BLaER1 treated with 17β-estradiol and CSF1 and Interleukin-3, amounts not matched to agents 10 nM and 100 nM (cell line): ENCODE measurements around the gene TENM3.

ENCODE experiments used
- H3K27ac ChIP-seq, 11 experiments: shearing (Covaris generic); formaldehyde crosslinking; 2 replicates each; pipeline ENCODE4 v1.8.1; 2022
- H3K27me3 ChIP-seq, 11 experiments: shearing (Covaris generic); formaldehyde crosslinking; 2 replicates each; pipeline ENCODE4 v1.8.1; 2022
- H3K36me3 ChIP-seq, 11 experiments: shearing (Covaris generic); formaldehyde crosslinking; 2 replicates each; pipeline ENCODE4 v1.8.1; 2022
- H3K4me1 ChIP-seq, 10 experiments: shearing (Covaris generic); formaldehyde crosslinking; 2 replicates each; pipeline ENCODE4 v1.8.1; 2022
- H3K4me2 ChIP-seq, 11 experiments: shearing (Covaris generic); formaldehyde crosslinking; 2 replicates each; pipeline ENCODE4 v1.8.1; 2022
- H3K4me3 ChIP-seq, 10 experiments: shearing (Covaris generic); formaldehyde crosslinking; 2 replicates each; pipeline ENCODE4 v1.8.1; 2022
- H3K9ac ChIP-seq, 11 experiments: shearing (Covaris generic); formaldehyde crosslinking; 2 replicates each; pipeline ENCODE4 v1.8.1; 2022
- H3K9me3 ChIP-seq, 11 experiments: shearing (Covaris generic); formaldehyde crosslinking; replicated peaks in 1 of 11; 2 replicates each; pipeline ENCODE4 v1.8.1; 2022
- H4K20me1 ChIP-seq, 11 experiments: shearing (Covaris generic); formaldehyde crosslinking; 2 replicates each; pipeline ENCODE4 v1.8.1; 2022
- Cebpa-rat ChIP-seq, 11 experiments: shearing (Covaris generic); IDR thresholded peaks; 2 replicates each; pipeline ENCODE4 v1.8.1; 2022

Gene TENM3

GRCh38 chr4:182271731-182272130 is 28.5 kb downstream of the TENM3 start:
- H3K27me3 ChIP-seq, result no peaks in the 10 kb centered on the region
- no peak overlapping the region for H3K9ac ChIP-seq
- no peak overlapping the region for H3K4me3 ChIP-seq
- peaks cover 6 to 45% (median 32%) of the 10 kb centered on the region in 11 experiments; a peak in 18 of 22 replicates for H3K9me3 ChIP-seq
- no peak for TF ChIP-seq Cebpa-rat (IDR thresholded peaks at IDR 0.05)
- H3K36me3 ChIP-seq, result peaks cover 0 to 10% (median 0%) of the 10 kb centered on the region in 11 experiments; a peak in 6 of 22 replicates
- no peaks in the 10 kb centered on the region; a peak in 1 of 22 replicates for H4K20me1 ChIP-seq
- no peaks in the 10 kb centered on the region for H3K4me1 ChIP-seq
- H3K27ac ChIP-seq, result no peak overlapping the region
- no peak overlapping the region for H3K4me2 ChIP-seq

GRCh38 chr4:182272151-182272550 is 28.9 kb downstream of the TENM3 start:
- no peaks in the 10 kb centered on the region; a peak in 1 of 22 replicates for H4K20me1 ChIP-seq
- no peaks in the 10 kb centered on the region for H3K27me3 ChIP-seq
- H3K9ac ChIP-seq, result no peak overlapping the region
- H3K4me1 ChIP-seq, result no peaks in the 10 kb centered on the region
- peaks cover 5 to 43% (median 28%) of the 10 kb centered on the region in 11 experiments; a peak in 18 of 22 replicates for H3K9me3 ChIP-seq
- no peak overlapping the region for H3K27ac ChIP-seq
- no peak overlapping the region for H3K4me3 ChIP-seq
- H3K4me2 ChIP-seq, result no peak overlapping the region
- no peak for TF ChIP-seq Cebpa-rat (IDR thresholded peaks at IDR 0.05)
- H3K36me3 ChIP-seq, result peaks cover 0 to 10% (median 0%) of the 10 kb centered on the region in 11 experiments; a peak in 6 of 22 replicates

GRCh38 chr4:182273191-182273935 is 30.2 kb downstream of the TENM3 start:
- Histone ChIP-seq H4K20me1 (no peaks in the 10 kb centered on the region; a peak in 1 of 22 replicates), H3K9ac (no peak overlapping the region), H3K36me3 (peaks cover 0 to 10% (median 0%) of the 10 kb centered on the region in 11 experiments; a peak in 5 of 22 replicates), H3K4me2 (no peak overlapping the region), H3K27ac (no peak overlapping the region), H3K4me3 (no peak overlapping the region), H3K4me1 (no peaks in the 10 kb centered on the region), H3K9me3 (peaks cover 0 to 35% (median 23%) of the 10 kb centered on the region in 11 experiments; a peak in 17 of 22 replicates), H3K27me3 (no peaks in the 10 kb centered on the region)
- TF ChIP-seq Cebpa-rat (IDR thresholded peaks at IDR 0.05), result no peak

- peaks cover 9 to 15% (median 12%) of the 10 kb centered on the region in 10 experiments; a peak in 19 of 20 replicates for H3K4me1 ChIP-seq
- H3K4me3 ChIP-seq, result no peak overlapping the region
- no peak overlapping the region for H3K27ac ChIP-seq
- H3K4me2 ChIP-seq, result no peak overlapping the region
- no peak overlapping the region for H3K9ac ChIP-seq
- no peak for TF ChIP-seq Cebpa-rat (IDR thresholded peaks at IDR 0.05)
- H3K27me3 ChIP-seq, result no peaks in the 10 kb centered on the region
- peaks cover 0 to 5% (median 0%) of the 10 kb centered on the region in 11 experiments; a peak in 5 of 22 replicates for H3K36me3 ChIP-seq
- H3K9me3 ChIP-seq, result peaks cover 0 to 20% (median 16%) of the 10 kb centered on the region in 11 experiments; a peak in 16 of 22 replicates
- no peaks in the 10 kb centered on the region; a peak in 1 of 22 replicates for H4K20me1 ChIP-seq
Observed at GRCh38 chr4:182276210-182277109, 33.3 kb downstream of the TENM3 start.

- Histone ChIP-seq H3K36me3 (no peaks in the 10 kb centered on the region; a peak in 2 of 22 replicates), H3K9me3 (peaks cover 0 to 11% (median 9%) of the 10 kb centered on the region in 11 experiments; a peak in 12 of 22 replicates), H3K4me3 (no peak overlapping the region), H4K20me1 (no peaks in the 10 kb centered on the region; a peak in 1 of 22 replicates), H3K4me1 (peaks cover 9 to 15% (median 12%) of the 10 kb centered on the region in 10 experiments; a peak in 19 of 20 replicates), H3K27ac (no peak overlapping the region), H3K4me2 (no peak overlapping the region), H3K9ac (no peak overlapping the region), H3K27me3 (no peaks in the 10 kb centered on the region)
- no peak for TF ChIP-seq Cebpa-rat (IDR thresholded peaks at IDR 0.05)
Observed at GRCh38 chr4:182277377-182277776, 34.2 kb downstream of the TENM3 start.

- H3K9ac ChIP-seq, result no peak overlapping the region
- peaks cover 9 to 15% (median 12%) of the 10 kb centered on the region in 10 experiments; a peak in 19 of 20 replicates for H3K4me1 ChIP-seq
- H3K4me3 ChIP-seq, result no peak overlapping the region
- TF ChIP-seq Cebpa-rat (IDR thresholded peaks at IDR 0.05), result no peak
- no peaks in the 10 kb centered on the region for H3K36me3 ChIP-seq
- H3K27me3 ChIP-seq, result no peaks in the 10 kb centered on the region
- no peak overlapping the region for H3K4me2 ChIP-seq
- H4K20me1 ChIP-seq, result no peaks in the 10 kb centered on the region; a peak in 1 of 22 replicates
- H3K9me3 ChIP-seq, result no peaks in the 10 kb centered on the region
- H3K27ac ChIP-seq, result no peak overlapping the region
Observed at GRCh38 chr4:182278729-182279128, 35.5 kb downstream of the TENM3 start.

- no peak overlapping the region for H3K27ac ChIP-seq
Observed at GRCh38 chr4:182280436-182281111, 37.4 kb downstream of the TENM3 start.

GRCh38 chr4:182286035-182286434 is 42.8 kb downstream of the TENM3 start:
- 0 out of 22 replicates have a peak, but pooled peaks cover 0 to 6% (median 0%) of the 10 kb centered on the region in 11 experiments for H3K36me3 ChIP-seq
- no peak overlapping the region for H3K27ac ChIP-seq
- peaks cover 0 to 13% (median 8%) of the 10 kb centered on the region in 10 experiments; a peak in 14 of 20 replicates for H3K4me1 ChIP-seq
- no peaks in the 10 kb centered on the region for H3K27me3 ChIP-seq
- H4K20me1 ChIP-seq, result 0 out of 22 replicates have a peak, but pooled peaks cover 0 to 16% (median 0%) of the 10 kb centered on the region in 11 experiments
- H3K9me3 ChIP-seq, result peaks cover 0 to 13% (median 0%) of the 10 kb centered on the region in 11 experiments; a peak in 4 of 22 replicates
- H3K4me3 ChIP-seq, result no peak overlapping the region
- H3K4me2 ChIP-seq, result no peak overlapping the region
- no peak overlapping the region for H3K9ac ChIP-seq
- TF ChIP-seq Cebpa-rat (IDR thresholded peaks at IDR 0.05), result no peak

More at GRCh38 chr4:182280436-182281111, 37.4 kb downstream of the TENM3 start:
- Histone ChIP-seq H3K9ac (no peak overlapping the region), H3K9me3 (no peaks in the 10 kb centered on the region), H4K20me1 (peaks cover 0 to 4% (median 0%) of the 10 kb centered on the region in 11 experiments; a peak in 1 of 22 replicates), H3K4me1 (peaks cover 9 to 15% (median 12%) of the 10 kb centered on the region in 10 experiments; a peak in 19 of 20 replicates), H3K4me3 (no peak overlapping the region), H3K4me2 (peak overlapping the region; percentile 16 to 54 (median 36); a peak in 18 of 22 replicates), H3K36me3 (no peaks in the 10 kb centered on the region), H3K27me3 (no peaks in the 10 kb centered on the region)
- no peak for TF ChIP-seq Cebpa-rat (IDR thresholded peaks at IDR 0.05)
